Vagina (tissue), 2 donors: ENCODE data around the gene UBL3.

ENCODE experiments used
- POLR2A ChIP-seq, 2 donors: fragments of 450-650 bp; IDR thresholded peaks; one replicate each; pipeline ENCODE4 v1.6.1; 2017; ENCODE audit warnings: antibody characterized with exemption in 2 of 2, mild to moderate bottlenecking in 2 of 2, moderate library complexity in 2 of 2
- POLR2AphosphoS5 ChIP-seq, 2 donors: sonication (generic); formaldehyde crosslinking; IDR thresholded peaks; one replicate each; pipeline ENCODE4 v1.9.0; 2017; ENCODE audit warnings: antibody characterized with exemption in 2 of 2, mild to moderate bottlenecking in 2 of 2, low read depth in 1 of 2; ENCODE audit not compliant: insufficient read depth in 1 of 2
- TF ChIP-seq, protein P1 (sequence below), 3 experiments: fragments of 450-650 bp in 2 of 3; fragments of 200-600 bp in 1 of 3; sonication (generic) in 1 of 3; IDR thresholded peaks; one replicate each; pipeline ENCODE4 v1.5.1; 2017 to 2019; ENCODE audit warnings: antibody characterized with exemption in 3 of 3, mild to moderate bottlenecking in 2 of 3, moderate library complexity in 2 of 3

DNA sequence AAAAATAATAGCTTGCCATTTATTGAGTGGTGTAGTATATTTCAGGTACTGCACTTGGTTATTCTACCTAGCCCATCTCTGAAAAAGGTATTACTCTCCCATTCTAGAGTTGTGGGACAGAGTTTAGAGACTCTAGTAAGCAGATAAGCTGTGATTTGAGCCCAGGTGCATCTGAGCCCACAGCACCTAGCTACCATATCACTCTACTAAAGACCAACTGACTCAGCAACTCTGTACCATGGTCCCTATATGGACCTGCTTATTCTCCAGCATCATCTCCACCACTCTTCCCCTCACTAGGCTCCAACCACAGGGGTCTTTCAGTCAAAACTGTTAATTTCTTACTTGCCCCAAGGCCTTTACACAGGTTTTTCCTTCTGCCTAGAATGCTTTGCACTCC is 64.4 kb downstream of the UBL3 start:
- TF ChIP-seq, protein P1, sequence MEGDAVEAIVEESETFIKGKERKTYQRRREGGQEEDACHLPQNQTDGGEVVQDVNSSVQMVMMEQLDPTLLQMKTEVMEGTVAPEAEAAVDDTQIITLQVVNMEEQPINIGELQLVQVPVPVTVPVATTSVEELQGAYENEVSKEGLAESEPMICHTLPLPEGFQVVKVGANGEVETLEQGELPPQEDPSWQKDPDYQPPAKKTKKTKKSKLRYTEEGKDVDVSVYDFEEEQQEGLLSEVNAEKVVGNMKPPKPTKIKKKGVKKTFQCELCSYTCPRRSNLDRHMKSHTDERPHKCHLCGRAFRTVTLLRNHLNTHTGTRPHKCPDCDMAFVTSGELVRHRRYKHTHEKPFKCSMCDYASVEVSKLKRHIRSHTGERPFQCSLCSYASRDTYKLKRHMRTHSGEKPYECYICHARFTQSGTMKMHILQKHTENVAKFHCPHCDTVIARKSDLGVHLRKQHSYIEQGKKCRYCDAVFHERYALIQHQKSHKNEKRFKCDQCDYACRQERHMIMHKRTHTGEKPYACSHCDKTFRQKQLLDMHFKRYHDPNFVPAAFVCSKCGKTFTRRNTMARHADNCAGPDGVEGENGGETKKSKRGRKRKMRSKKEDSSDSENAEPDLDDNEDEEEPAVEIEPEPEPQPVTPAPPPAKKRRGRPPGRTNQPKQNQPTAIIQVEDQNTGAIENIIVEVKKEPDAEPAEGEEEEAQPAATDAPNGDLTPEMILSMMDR (IDR thresholded peaks at IDR 0.05): no peak
- no peak for TF ChIP-seq POLR2A (IDR thresholded peaks at IDR 0.05)
- no peak for TF ChIP-seq POLR2AphosphoS5 (IDR thresholded peaks at IDR 0.05; ENCODE audit: insufficient read depth in 1 of 2, low read depth in 1 of 2)
